Activated T-helper 17 cell treated with anti-CD3 and anti-CD28 coated beads, Interleukin-2, amount 50 U/mL, for 72 hours (primary cell): Measurements from ENCODE around the gene KLK4. TPM values are rescaled to one million over a fixed set of nuclear protein-coding genes. Genes with fewer than 3 reads are reported as not detected.

Experiments used
- ATAC-seq: fragments of 150-1000 bp; cut with Tn5 transposase; replicated peaks from 2 replicates; pipeline ENCODE4 v1.10.0; 2021; ENCODE audit warnings: mild to moderate bottlenecking, moderate library complexity
- H3K27ac Mint-ChIP-seq: one replicate; pipeline ENCODE4 v1.8.0; 2022; ENCODE audit warnings: mixed read lengths
- H3K27me3 Mint-ChIP-seq: one replicate; pipeline ENCODE4 v1.8.0; 2022; ENCODE audit warnings: mixed read lengths
- H3K36me3 Mint-ChIP-seq: one replicate; pipeline ENCODE4 v1.8.0; 2022; ENCODE audit warnings: low read depth, mild to moderate bottlenecking, mixed read lengths
- H3K4me1 Mint-ChIP-seq: one replicate; pipeline ENCODE4 v1.8.0; 2022; ENCODE audit warnings: mixed read lengths
- H3K4me3 Mint-ChIP-seq: one replicate; pipeline ENCODE4 v1.8.0; 2022; ENCODE audit warnings: mild to moderate bottlenecking, mixed read lengths
- H3K9me3 Mint-ChIP-seq: one replicate; pipeline ENCODE4 v1.8.0; 2022; ENCODE audit warnings: mixed read lengths
- total RNA-seq, 2 donors: library from RNA; stranded (reverse); gene quantifications; one replicate each; pipeline ENCODE4 v1.2.3, GENCODE V29; 2022

Gene KLK4
- total RNA-seq, 2 donors from 2014 or later, result not detected

GRCh38 chr19:50928831-50929230 is 17.6 kb upstream of the KLK4 start:
- Mint-ChIP-seq H3K4me3 (no peak overlapping the region), H3K4me1 (no peaks in the 10 kb centered on the region), H3K27ac (no peak overlapping the region), H3K9me3 (no peaks in the 10 kb centered on the region), H3K36me3 (no peaks in the 10 kb centered on the region), H3K27me3 (peaks cover 31% of the 10 kb centered on the region)
- no peak for ATAC-seq

- peaks cover 7% of the 10 kb centered on the region for H3K4me1 Mint-ChIP-seq
- H3K9me3 Mint-ChIP-seq, result no peaks in the 10 kb centered on the region
- no peak overlapping the region for H3K27ac Mint-ChIP-seq
- peaks cover 32% of the 10 kb centered on the region for H3K27me3 Mint-ChIP-seq
- no peaks in the 10 kb centered on the region for H3K36me3 Mint-ChIP-seq
- ATAC-seq, result no peak
- H3K4me3 Mint-ChIP-seq, result no peak overlapping the region
Observed at GRCh38 chr19:50926144-50926543, 14.9 kb upstream of the KLK4 start.

- H3K9me3 Mint-ChIP-seq, result no peaks in the 10 kb centered on the region
- no peak overlapping the region for H3K27ac Mint-ChIP-seq
- no peaks in the 10 kb centered on the region for H3K36me3 Mint-ChIP-seq
- ATAC-seq, result no peak
- H3K27me3 Mint-ChIP-seq, result peaks cover 29% of the 10 kb centered on the region
- peaks cover 7% of the 10 kb centered on the region for H3K4me1 Mint-ChIP-seq
- no peak overlapping the region for H3K4me3 Mint-ChIP-seq
Observed at GRCh38 chr19:50925734-50926133, 14.5 kb upstream of the KLK4 start.

- no peaks in the 10 kb centered on the region for H3K36me3 Mint-ChIP-seq
- ATAC-seq, result no peak
- no peak overlapping the region for H3K27ac Mint-ChIP-seq
- H3K4me1 Mint-ChIP-seq, result peaks cover 7% of the 10 kb centered on the region
- no peaks in the 10 kb centered on the region for H3K9me3 Mint-ChIP-seq
- H3K4me3 Mint-ChIP-seq, result no peak overlapping the region
- H3K27me3 Mint-ChIP-seq, result peaks cover 29% of the 10 kb centered on the region
Observed at GRCh38 chr19:50924586-50924985, 13.4 kb upstream of the KLK4 start.

GRCh38 chr19:50922317-50922853 is 11.2 kb upstream of the KLK4 start:
- no peaks in the 10 kb centered on the region for H3K9me3 Mint-ChIP-seq
- peaks cover 7% of the 10 kb centered on the region for H3K4me1 Mint-ChIP-seq
- H3K27me3 Mint-ChIP-seq, result peaks cover 34% of the 10 kb centered on the region
- no peaks in the 10 kb centered on the region for H3K36me3 Mint-ChIP-seq
- H3K4me3 Mint-ChIP-seq, result no peak overlapping the region
- H3K27ac Mint-ChIP-seq, result no peak overlapping the region
- ATAC-seq, result peak; percentile 99

- Mint-ChIP-seq H3K9me3 (no peaks in the 10 kb centered on the region), H3K36me3 (no peaks in the 10 kb centered on the region), H3K27me3 (peaks cover 38% of the 10 kb centered on the region), H3K4me3 (no peak overlapping the region), H3K27ac (no peak overlapping the region), H3K4me1 (peaks cover 7% of the 10 kb centered on the region)
- ATAC-seq, result peak; percentile 41
Observed at GRCh38 chr19:50921426-50922316, 10.5 kb upstream of the KLK4 start.

- Mint-ChIP-seq H3K9me3 (no peaks in the 10 kb centered on the region), H3K27ac (no peak overlapping the region), H3K36me3 (no peaks in the 10 kb centered on the region), H3K4me3 (no peak overlapping the region), H3K27me3 (peaks cover 36% of the 10 kb centered on the region), H3K4me1 (no peaks in the 10 kb centered on the region)
- no peak for ATAC-seq
Observed at GRCh38 chr19:50916069-50916468, 4.9 kb upstream of the KLK4 start.

GRCh38 chr19:50912727-50913716 is 1.8 kb upstream of the KLK4 start:
- ATAC-seq, result peak; percentile 87

GRCh38 chr19:50912102-50912599 is 956 bp upstream of the KLK4 start:
- no peaks in the 10 kb centered on the region for H3K4me1 Mint-ChIP-seq
- H3K4me3 Mint-ChIP-seq, result no peak overlapping the region
- no peaks in the 10 kb centered on the region for H3K9me3 Mint-ChIP-seq
- H3K36me3 Mint-ChIP-seq, result no peaks in the 10 kb centered on the region
- peaks cover 51% of the 10 kb centered on the region for H3K27me3 Mint-ChIP-seq
- no peak for ATAC-seq
- H3K27ac Mint-ChIP-seq, result no peak overlapping the region

More at GRCh38 chr19:50912727-50913716, 1.8 kb upstream of the KLK4 start:
- no peak overlapping the region for H3K4me3 Mint-ChIP-seq
- peaks cover 44% of the 10 kb centered on the region for H3K27me3 Mint-ChIP-seq
- no peak overlapping the region for H3K27ac Mint-ChIP-seq
- H3K36me3 Mint-ChIP-seq, result no peaks in the 10 kb centered on the region
- no peaks in the 10 kb centered on the region for H3K4me1 Mint-ChIP-seq
- no peaks in the 10 kb centered on the region for H3K9me3 Mint-ChIP-seq

GRCh38 chr19:50910722-50911121 is 473 bp downstream of the KLK4 start:
- Mint-ChIP-seq H3K27me3 (peaks cover 55% of the 10 kb centered on the region), H3K4me1 (no peaks in the 10 kb centered on the region), H3K36me3 (no peaks in the 10 kb centered on the region), H3K9me3 (no peaks in the 10 kb centered on the region), H3K27ac (no peak overlapping the region), H3K4me3 (no peak overlapping the region)
- no peak for ATAC-seq

GRCh38 chr19:50909240-50910070 is 1.7 kb downstream of the KLK4 start:
- peak; percentile 46 for ATAC-seq
- Mint-ChIP-seq H3K4me1 (no peaks in the 10 kb centered on the region), H3K36me3 (no peaks in the 10 kb centered on the region), H3K9me3 (no peaks in the 10 kb centered on the region), H3K27me3 (peaks cover 60% of the 10 kb centered on the region), H3K4me3 (no peak overlapping the region), H3K27ac (no peak overlapping the region)

GRCh38 chr19:50908336-50908735 is 2.9 kb downstream of the KLK4 start:
- H3K4me3 Mint-ChIP-seq, result no peak overlapping the region
- H3K9me3 Mint-ChIP-seq, result no peaks in the 10 kb centered on the region
- peaks cover 64% of the 10 kb centered on the region for H3K27me3 Mint-ChIP-seq
- H3K4me1 Mint-ChIP-seq, result no peaks in the 10 kb centered on the region
- no peaks in the 10 kb centered on the region for H3K36me3 Mint-ChIP-seq
- no peak overlapping the region for H3K27ac Mint-ChIP-seq
- ATAC-seq, result no peak

GRCh38 chr19:50906217-50906616 is 5.0 kb downstream of the KLK4 start:
- Mint-ChIP-seq H3K9me3 (no peaks in the 10 kb centered on the region), H3K27ac (no peak overlapping the region), H3K4me1 (no peaks in the 10 kb centered on the region), H3K4me3 (no peak overlapping the region), H3K36me3 (no peaks in the 10 kb centered on the region), H3K27me3 (peaks cover 58% of the 10 kb centered on the region)
- ATAC-seq, result peak; percentile 40
